ENCODE data around the gene SPATA24.

SPATA24 gene

GRCh38 chr5:139422307-139422893 is 18.5 kb upstream of the SPATA24 start:
- TF ChIP-seq SIN3A (IDR thresholded peaks at IDR 0.05; ENCODE audit: borderline replicate concordance, insufficient read depth, low read length) = 0 out of 2 replicates have a peak, but pooled peaks have one; percentile 22
- no peak for TF ChIP-seq TAF1 (IDR thresholded peaks at IDR 0.05; ENCODE audit: borderline replicate concordance, insufficient read depth, low read length)

DNA sequence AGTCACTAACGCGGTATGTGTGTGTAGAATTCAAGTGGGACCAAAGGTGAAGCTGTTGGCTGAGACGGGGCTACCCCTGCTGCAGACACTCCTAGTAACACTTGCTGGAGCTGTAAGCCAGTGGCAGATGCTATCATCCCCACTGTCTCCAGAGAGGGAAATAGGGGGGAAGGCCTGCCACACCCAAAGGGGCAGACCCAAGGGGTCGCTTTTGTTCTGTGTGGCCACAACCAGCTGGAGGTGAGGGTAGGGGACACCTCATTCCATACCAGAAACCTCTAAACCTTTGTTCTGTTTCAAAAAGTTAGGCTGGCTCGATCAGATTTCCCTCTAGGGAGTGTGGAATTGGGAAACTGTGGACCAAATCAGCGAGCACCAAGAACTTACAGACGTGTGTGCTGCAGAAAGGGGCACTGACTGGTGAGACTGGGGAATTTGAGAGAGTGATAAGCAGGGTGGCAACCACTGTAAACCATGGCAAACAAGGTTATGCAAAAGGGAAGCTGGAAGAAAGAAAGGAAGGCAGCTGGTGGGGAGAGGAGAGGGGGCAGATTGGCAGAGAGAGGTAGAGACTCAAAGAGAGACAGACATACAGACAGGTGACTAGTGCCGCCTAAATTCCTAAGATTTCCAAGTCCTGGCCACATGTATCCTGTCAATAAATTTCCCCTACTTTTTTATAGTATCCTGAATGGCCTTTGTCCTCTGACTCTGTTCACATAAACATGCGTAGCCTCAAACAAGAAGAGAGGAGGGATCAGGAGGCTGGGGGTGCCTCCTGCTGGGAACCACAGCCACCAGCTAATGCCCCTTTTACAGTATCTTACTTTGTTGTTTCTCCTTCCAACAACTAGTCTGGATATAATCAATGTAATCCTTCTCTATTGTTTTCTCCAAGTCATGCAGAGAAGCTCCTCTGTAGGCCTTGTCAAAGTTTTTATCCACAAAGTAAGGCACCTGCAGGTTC is 15.6 kb upstream of the SPATA24 start:
- TF ChIP-seq POLR2AphosphoS5 (IDR thresholded peaks at IDR 0.05; ENCODE audit: low read depth, low read length) (no peak), TAF1 (IDR thresholded peaks at IDR 0.05; ENCODE audit: borderline replicate concordance, insufficient read depth, low read length) (no peak), SIN3A (IDR thresholded peaks at IDR 0.05; ENCODE audit: borderline replicate concordance, insufficient read depth, low read length) (no peak), FOXP2 (optimal IDR thresholded peaks at IDR 0.05; ENCODE audit: borderline replicate concordance, extremely low read depth, extremely low read length, insufficient read depth) (no peak)
- TF ChIP-seq, protein P1, sequence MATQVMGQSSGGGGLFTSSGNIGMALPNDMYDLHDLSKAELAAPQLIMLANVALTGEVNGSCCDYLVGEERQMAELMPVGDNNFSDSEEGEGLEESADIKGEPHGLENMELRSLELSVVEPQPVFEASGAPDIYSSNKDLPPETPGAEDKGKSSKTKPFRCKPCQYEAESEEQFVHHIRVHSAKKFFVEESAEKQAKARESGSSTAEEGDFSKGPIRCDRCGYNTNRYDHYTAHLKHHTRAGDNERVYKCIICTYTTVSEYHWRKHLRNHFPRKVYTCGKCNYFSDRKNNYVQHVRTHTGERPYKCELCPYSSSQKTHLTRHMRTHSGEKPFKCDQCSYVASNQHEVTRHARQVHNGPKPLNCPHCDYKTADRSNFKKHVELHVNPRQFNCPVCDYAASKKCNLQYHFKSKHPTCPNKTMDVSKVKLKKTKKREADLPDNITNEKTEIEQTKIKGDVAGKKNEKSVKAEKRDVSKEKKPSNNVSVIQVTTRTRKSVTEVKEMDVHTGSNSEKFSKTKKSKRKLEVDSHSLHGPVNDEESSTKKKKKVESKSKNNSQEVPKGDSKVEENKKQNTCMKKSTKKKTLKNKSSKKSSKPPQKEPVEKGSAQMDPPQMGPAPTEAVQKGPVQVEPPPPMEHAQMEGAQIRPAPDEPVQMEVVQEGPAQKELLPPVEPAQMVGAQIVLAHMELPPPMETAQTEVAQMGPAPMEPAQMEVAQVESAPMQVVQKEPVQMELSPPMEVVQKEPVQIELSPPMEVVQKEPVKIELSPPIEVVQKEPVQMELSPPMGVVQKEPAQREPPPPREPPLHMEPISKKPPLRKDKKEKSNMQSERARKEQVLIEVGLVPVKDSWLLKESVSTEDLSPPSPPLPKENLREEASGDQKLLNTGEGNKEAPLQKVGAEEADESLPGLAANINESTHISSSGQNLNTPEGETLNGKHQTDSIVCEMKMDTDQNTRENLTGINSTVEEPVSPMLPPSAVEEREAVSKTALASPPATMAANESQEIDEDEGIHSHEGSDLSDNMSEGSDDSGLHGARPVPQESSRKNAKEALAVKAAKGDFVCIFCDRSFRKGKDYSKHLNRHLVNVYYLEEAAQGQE (IDR thresholded peaks at IDR 0.05; ENCODE audit: insufficient read depth in 1 of 2, low read depth in 2 of 2, low read length in 2 of 2) = no peak

- TF ChIP-seq TAF1 (IDR thresholded peaks at IDR 0.05; ENCODE audit: borderline replicate concordance, insufficient read depth, low read length) (no peak), POLR2AphosphoS5 (IDR thresholded peaks at IDR 0.05; ENCODE audit: low read depth, low read length) (no peak), FOXP2 (optimal IDR thresholded peaks at IDR 0.05; ENCODE audit: borderline replicate concordance, extremely low read depth, extremely low read length, insufficient read depth) (no peak), SIN3A (IDR thresholded peaks at IDR 0.05; ENCODE audit: borderline replicate concordance, insufficient read depth, low read length) (no peak)
- TF ChIP-seq, protein P1 (IDR thresholded peaks at IDR 0.05; ENCODE audit: insufficient read depth in 1 of 2, low read depth in 2 of 2, low read length in 2 of 2) = no peak
These were observed 14.9 kb upstream of the SPATA24 start for GRCh38 chr5:139418793-139419192.

GRCh38 chr5:139417214-139417613 is 13.3 kb upstream of the SPATA24 start:
- no peak for TF ChIP-seq FOXP2 (optimal IDR thresholded peaks at IDR 0.05; ENCODE audit: borderline replicate concordance, extremely low read depth, extremely low read length, insufficient read depth)
- TF ChIP-seq, protein P1 (IDR thresholded peaks at IDR 0.05; ENCODE audit: insufficient read depth in 1 of 2, low read depth in 2 of 2, low read length in 2 of 2) = no peak
- no peak for TF ChIP-seq SIN3A (IDR thresholded peaks at IDR 0.05; ENCODE audit: borderline replicate concordance, insufficient read depth, low read length)
- TF ChIP-seq TAF1 (IDR thresholded peaks at IDR 0.05; ENCODE audit: borderline replicate concordance, insufficient read depth, low read length) = no peak
- TF ChIP-seq POLR2AphosphoS5 (IDR thresholded peaks at IDR 0.05; ENCODE audit: low read depth, low read length) = no peak

DNA sequence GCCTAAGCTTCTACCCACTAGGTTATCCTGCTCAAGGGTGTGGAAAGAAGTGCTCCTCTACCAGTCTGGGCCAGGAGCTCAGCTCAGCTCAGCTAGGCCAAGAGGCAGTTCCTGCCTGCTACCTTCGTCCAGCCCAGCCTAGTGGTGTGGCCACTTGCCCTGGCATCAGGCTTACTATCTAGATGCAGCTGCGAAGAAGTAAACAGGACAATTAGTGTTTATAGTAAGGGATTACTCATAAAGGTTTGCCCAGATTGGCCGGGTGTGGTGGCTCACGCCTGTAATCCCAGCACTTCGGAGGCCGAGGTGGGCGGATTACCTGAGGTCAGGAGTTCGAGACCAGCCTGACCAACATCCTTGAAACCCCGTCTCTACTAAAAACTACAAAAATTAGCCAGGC is 12.8 kb upstream of the SPATA24 start:
- TF ChIP-seq SIN3A (IDR thresholded peaks at IDR 0.05; ENCODE audit: borderline replicate concordance, insufficient read depth, low read length) (no peak), POLR2AphosphoS5 (IDR thresholded peaks at IDR 0.05; ENCODE audit: low read depth, low read length) (no peak), TAF1 (IDR thresholded peaks at IDR 0.05; ENCODE audit: borderline replicate concordance, insufficient read depth, low read length) (no peak), FOXP2 (optimal IDR thresholded peaks at IDR 0.05; ENCODE audit: borderline replicate concordance, extremely low read depth, extremely low read length, insufficient read depth) (no peak)
- TF ChIP-seq, protein P1 (IDR thresholded peaks at IDR 0.05; ENCODE audit: insufficient read depth in 1 of 2, low read depth in 2 of 2, low read length in 2 of 2) = no peak
